ENCODE data around the gene ALPK3.

GRCh38 chr15:84898761-84899160 lies 81.6 kb downstream of the ALPK3 start:
- TF ChIP-seq, protein P1, sequence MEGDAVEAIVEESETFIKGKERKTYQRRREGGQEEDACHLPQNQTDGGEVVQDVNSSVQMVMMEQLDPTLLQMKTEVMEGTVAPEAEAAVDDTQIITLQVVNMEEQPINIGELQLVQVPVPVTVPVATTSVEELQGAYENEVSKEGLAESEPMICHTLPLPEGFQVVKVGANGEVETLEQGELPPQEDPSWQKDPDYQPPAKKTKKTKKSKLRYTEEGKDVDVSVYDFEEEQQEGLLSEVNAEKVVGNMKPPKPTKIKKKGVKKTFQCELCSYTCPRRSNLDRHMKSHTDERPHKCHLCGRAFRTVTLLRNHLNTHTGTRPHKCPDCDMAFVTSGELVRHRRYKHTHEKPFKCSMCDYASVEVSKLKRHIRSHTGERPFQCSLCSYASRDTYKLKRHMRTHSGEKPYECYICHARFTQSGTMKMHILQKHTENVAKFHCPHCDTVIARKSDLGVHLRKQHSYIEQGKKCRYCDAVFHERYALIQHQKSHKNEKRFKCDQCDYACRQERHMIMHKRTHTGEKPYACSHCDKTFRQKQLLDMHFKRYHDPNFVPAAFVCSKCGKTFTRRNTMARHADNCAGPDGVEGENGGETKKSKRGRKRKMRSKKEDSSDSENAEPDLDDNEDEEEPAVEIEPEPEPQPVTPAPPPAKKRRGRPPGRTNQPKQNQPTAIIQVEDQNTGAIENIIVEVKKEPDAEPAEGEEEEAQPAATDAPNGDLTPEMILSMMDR (IDR thresholded peaks at IDR 0.05) = no peak
- TF ChIP-seq POLR2A (IDR thresholded peaks at IDR 0.05) (no peak), POLR2AphosphoS5 (IDR thresholded peaks at IDR 0.05) (no peak)

Measured in gastroesophageal sphincter (tissue), 3 donors.